ENCODE measurements around the gene ASPG. TPM values are rescaled to one million over a fixed set of nuclear protein-coding genes. Genes with fewer than 3 reads are reported as not detected.

The ASPG gene
- total and polyA plus RNA-seq, 9 donors: 0.45 to 28.8 (median 18.7) TPM

DNA sequence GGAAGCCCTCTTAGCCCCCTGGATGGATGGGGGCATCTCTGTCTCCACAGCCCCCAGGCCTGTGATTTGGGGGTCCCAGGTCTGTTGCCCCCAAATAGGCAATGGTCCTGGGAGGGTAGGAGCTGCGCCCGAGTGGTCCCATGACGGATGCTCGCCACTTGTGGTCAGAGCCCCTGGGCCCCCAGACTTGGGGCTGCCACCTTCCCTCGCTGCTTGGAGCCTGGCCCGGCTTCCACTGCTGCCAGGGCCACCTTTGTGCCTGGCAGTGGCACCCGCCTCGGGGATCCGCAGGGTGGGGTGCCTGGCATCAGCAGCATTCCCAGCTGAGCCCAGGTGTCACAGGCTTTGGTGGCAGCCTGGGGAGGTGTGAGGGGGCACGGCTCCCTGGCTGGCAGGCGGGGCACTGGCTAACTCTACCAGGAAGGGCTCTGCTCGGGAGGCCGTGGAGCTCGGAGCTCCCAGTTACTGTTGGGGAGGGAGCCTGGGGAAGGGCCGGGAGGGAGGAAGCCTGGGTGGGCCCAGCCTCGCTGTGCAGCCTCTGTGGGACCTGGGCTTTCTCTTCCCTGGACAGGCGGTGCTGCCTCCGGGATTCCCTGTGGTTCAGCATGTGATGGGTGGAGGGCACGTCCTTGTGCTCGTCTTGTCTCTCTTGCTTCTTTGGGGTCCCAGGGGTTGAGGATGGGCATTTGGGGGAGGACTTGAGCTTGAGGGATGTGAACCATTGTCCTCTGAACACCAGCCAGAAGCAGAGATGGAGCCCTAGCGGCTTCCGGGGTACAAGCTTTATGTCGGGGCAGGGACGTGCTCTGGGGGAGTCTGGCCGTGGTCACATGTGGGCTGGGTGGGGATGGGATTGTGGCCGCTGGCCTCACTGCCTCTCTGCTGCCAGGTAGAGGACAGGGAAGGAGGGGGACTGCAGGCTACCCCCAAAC is 58.3 kb downstream of the ASPG start:
- Histone ChIP-seq H3K9me3 (no peaks in the 10 kb centered on the region), H3K36me3 (no peaks in the 10 kb centered on the region), H3K4me1 (ENCODE audit: insufficient read depth) (peaks cover 4% of the 10 kb centered on the region), H3K27ac (no peak overlapping the region), H3K4me3 (no peak overlapping the region), H3K27me3 (no peaks in the 10 kb centered on the region)
- DNase-seq: peak in 1 of 5 donors; percentile 12
- TF ChIP-seq, protein P1, sequence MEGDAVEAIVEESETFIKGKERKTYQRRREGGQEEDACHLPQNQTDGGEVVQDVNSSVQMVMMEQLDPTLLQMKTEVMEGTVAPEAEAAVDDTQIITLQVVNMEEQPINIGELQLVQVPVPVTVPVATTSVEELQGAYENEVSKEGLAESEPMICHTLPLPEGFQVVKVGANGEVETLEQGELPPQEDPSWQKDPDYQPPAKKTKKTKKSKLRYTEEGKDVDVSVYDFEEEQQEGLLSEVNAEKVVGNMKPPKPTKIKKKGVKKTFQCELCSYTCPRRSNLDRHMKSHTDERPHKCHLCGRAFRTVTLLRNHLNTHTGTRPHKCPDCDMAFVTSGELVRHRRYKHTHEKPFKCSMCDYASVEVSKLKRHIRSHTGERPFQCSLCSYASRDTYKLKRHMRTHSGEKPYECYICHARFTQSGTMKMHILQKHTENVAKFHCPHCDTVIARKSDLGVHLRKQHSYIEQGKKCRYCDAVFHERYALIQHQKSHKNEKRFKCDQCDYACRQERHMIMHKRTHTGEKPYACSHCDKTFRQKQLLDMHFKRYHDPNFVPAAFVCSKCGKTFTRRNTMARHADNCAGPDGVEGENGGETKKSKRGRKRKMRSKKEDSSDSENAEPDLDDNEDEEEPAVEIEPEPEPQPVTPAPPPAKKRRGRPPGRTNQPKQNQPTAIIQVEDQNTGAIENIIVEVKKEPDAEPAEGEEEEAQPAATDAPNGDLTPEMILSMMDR (IDR thresholded peaks at IDR 0.05): no peak
- TF ChIP-seq EP300 (IDR thresholded peaks at IDR 0.05): no peak
- TF ChIP-seq POLR2A (IDR thresholded peaks at IDR 0.05): no peak
- WGBS, 3 donors: 87 to 92% (median 92%) methylated on average over 26 of the region's 26 CpGs
- intact Hi-C loops (cut with DNase I): no loop called here

DNA sequence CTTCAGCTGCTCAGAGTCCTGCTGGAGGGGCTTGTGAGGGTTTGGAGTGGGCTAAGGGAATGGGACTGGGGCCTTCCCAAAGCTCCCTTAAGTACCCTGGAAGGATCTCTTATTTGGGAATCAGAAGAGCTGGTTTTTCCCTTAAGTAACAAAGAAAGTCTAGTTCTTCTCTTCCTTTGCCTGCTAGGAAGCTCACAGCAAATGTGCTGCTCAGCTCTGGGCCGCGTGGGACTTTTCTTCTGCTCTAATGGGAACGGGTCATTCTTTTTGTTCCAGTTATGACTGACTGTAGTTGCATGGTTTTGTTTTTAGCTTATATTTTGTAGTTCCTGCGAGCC is 58.9 kb downstream of the ASPG start:
- H3K4me1 ChIP-seq (ENCODE audit: insufficient read depth): peaks cover 3% of the 10 kb centered on the region
- intact Hi-C loops (cut with DNase I): no loop called here

DNA sequence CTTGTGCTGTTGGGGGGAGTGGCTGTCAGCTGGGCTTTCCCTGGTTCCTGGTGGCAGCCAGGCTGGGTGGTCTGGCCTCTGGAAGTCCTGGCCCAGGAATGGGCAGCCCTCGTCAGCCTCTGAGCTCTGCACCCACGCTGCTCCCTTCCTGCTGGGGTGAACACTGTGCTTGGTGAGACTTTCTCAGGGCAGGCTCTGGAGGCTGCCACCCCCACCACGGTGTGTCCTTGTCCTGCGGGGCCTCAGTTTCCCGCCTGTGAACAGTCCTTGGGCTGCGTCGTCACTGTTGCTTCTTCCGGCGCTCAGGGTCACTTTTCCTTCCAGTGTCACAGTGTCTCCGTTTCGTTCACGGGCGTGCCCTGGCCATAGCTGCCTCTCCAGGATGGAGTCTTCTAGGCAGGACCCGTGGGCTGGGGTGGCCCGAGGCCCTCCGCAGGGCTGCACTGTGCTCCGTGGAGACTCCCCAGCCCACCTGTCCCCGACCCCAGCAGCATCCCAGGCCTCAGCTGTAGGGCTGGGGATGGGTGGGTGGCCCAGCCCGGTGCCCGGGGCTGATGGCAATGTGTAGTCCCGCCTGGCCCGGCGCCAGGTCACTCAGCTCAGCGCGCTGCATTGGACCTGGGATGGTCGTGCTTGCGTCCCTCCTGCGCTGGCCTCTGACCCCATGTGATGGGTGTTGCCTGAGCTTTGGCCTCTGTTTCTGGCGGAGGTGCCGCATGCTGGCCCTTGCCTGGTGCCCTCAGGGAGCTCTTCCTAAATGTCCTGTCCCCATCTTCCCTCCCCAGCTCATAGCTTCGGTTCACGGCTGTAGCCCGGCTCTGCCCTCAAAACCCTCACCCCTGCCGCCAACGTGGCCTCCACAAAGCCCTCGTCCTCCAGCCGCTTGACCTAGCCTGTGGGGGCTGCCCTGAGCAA is 59.7 kb downstream of the ASPG start:
- no peak for TF ChIP-seq POLR2A (IDR thresholded peaks at IDR 0.05)
- no peak for TF ChIP-seq EP300 (IDR thresholded peaks at IDR 0.05)
- TF ChIP-seq, protein P1 (IDR thresholded peaks at IDR 0.05): no peak
- no peaks in the 10 kb centered on the region for H3K36me3 ChIP-seq
- no peaks in the 10 kb centered on the region for H3K27me3 ChIP-seq
- H3K4me1 ChIP-seq (ENCODE audit: insufficient read depth): peaks cover 5% of the 10 kb centered on the region
- H3K4me3 ChIP-seq: no peak overlapping the region
- no peak overlapping the region for H3K27ac ChIP-seq
- peak; percentile 8 to 39 (median 26) for DNase-seq
- no peaks in the 10 kb centered on the region for H3K9me3 ChIP-seq
- intact Hi-C loops (cut with DNase I): no loop called here
- 82 to 85% (median 84%) methylated on average over 37 of the region's 37 CpGs for WGBS, 3 donors

More for the DNA sequence above, 58.9 kb downstream of the ASPG start:
- WGBS, 3 donors: 74 to 78% (median 78%) methylated on average over 4 of the region's 4 CpGs
- TF ChIP-seq, protein P1 (IDR thresholded peaks at IDR 0.05): no peak
- TF ChIP-seq EP300 (IDR thresholded peaks at IDR 0.05) (no peak), POLR2A (IDR thresholded peaks at IDR 0.05) (no peak)
- DNase-seq: no peak
- Histone ChIP-seq H3K36me3 (no peaks in the 10 kb centered on the region), H3K27me3 (no peaks in the 10 kb centered on the region), H3K4me3 (no peak overlapping the region), H3K27ac (no peak overlapping the region), H3K9me3 (no peaks in the 10 kb centered on the region)

DNA sequence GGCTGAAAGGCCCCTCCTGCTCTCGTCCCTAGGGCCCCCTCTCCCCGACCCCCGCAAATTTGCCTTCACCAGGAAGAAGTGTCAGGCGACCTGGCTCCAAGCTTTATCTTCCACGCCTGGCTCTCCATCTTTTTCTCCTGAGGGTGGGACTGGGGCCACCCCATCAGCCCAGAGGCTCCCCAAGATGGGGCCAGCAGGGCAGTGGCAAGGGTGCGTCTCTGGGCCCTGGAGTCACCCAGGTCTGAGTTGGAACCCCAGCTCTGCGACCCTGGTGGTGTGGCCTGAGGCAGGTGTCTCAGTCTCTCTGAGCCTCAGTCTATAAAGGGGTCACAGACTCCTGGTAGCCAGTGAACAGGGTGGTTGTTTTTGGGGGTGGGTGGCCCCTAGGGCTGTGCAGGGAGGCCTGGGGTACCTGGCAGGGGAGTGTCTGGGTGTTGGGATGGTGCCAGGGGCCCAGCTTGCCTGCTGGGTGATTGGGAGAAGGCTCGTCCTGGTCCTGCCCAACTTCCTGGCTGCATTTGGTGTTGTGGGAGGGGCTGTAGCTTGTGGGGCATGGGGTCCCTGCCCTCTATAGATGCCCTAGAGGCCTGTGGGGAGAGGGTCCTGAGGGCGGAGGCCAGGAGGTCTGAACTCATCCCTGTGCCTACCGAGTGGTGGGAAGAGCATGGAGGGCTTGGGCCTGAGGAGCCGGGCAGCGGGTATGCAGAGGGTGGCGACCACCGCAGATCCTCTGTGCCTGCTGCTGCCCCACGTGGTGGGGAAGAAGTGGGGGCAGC is 60.5 kb downstream of the ASPG start:
- TF ChIP-seq EP300 (IDR thresholded peaks at IDR 0.05) (no peak), POLR2A (IDR thresholded peaks at IDR 0.05) (no peak)
- TF ChIP-seq, protein P1 (IDR thresholded peaks at IDR 0.05): no peak
- Histone ChIP-seq H3K9me3 (no peaks in the 10 kb centered on the region), H3K27ac (no peak overlapping the region), H3K4me1 (ENCODE audit: insufficient read depth) (peaks cover 7% of the 10 kb centered on the region), H3K36me3 (no peaks in the 10 kb centered on the region), H3K27me3 (no peaks in the 10 kb centered on the region), H3K4me3 (no peak overlapping the region)
- WGBS, 3 donors: 85 to 92% (median 87%) methylated on average over 15 of the region's 15 CpGs
- intact Hi-C loops (cut with DNase I): no loop called here
- peak in 3 of 5 donors; percentile 14 to 17 (median 16) for DNase-seq

Measured in ovary (tissue), 9 donors.